Stimulated activated CD4-positive, alpha-beta T cell treated with anti-CD3 and anti-CD28 coated beads, TNF-alpha, amount 100 ng/mL, for 48 hours (primary cell): ENCODE data around the gene CRYL1.
"Not testable (repeated sequence)": the region's sequence is repeated elsewhere in the genome, so short reads cannot be mapped to it uniquely, and the experiment has no call there.

Experiments used
- DNase-seq, 3 donors: peaks; one replicate each; pipeline ENCODE4 v3.0.0-alpha.2; 2020; ENCODE audit warnings: low read depth in 3 of 3

Gene CRYL1

GRCh38 chr13:20456737-20457136 is 68.9 kb downstream of the CRYL1 start:
- no peak for DNase-seq

DNA sequence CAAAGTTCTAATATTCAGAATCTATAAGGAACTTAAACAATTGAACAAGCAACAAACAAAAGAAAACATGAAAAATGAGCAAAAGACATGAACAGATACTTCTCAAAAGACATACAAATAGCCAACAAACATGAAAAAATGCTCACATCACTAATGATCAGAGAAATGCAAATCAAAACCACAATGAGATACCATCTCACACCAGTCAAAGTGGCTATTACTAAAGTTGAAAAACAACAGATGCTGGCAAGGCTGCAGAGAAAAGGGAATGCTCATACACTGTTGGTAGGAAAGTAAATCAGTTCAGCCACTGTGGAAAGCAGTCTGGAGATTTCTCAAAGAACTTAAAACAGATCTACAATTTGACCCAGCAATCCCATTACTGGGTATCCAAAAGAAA is 74.3 kb downstream of the CRYL1 start:
- DNase-seq = no peak

- no peak for DNase-seq
Observed at GRCh38 chr13:20448470-20448869, 77.2 kb downstream of the CRYL1 start.

DNA sequence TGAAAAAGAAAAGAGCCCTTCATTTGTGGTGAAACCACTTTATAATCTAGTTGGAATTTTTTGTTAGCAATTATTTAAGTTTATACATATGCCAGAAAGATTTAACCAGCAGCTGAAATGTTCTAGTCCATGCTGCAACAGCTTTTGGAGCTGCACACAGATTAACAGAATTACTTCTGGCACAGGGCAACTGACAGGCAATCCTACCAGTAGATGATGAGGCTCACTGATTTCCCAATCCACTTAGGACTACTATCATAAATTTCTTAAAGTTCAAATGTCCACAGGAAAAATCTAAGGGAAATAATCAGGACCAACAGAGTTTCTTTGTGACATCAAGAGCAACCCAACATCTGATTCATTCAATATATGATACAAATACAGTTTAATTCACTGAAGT is 78.8 kb downstream of the CRYL1 start:
- DNase-seq = no peak

GRCh38 chr13:20446405-20446804 is 79.3 kb downstream of the CRYL1 start:
- DNase-seq = no peak

DNA sequence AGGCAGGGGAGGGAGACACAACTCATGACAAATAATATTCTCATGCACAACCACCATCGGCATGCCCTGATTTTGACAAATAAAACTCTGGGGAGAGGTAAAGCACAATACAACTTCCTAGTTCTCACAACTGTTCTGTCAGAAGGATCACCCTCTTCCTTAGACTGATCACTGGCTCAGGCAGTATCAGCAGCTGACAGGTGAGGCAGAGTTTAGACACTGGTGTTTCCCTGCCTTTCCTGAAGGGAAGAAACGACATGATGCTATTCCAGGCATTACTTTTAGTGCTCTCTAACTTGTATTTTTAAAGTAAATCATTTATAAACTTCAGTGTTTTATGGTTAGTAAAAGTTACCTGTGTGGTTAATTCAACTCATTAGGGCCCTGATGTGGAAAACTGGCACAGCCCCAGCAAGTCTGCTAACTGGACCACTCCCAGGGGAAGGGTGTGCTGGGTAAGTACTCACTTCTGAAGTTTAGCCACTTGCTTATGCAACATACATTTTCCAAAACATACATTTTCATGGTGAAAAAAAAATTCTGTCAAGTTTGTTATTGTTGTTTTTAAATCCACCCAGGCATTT is 82.8 kb downstream of the CRYL1 start:
- DNase-seq = no peak

DNA sequence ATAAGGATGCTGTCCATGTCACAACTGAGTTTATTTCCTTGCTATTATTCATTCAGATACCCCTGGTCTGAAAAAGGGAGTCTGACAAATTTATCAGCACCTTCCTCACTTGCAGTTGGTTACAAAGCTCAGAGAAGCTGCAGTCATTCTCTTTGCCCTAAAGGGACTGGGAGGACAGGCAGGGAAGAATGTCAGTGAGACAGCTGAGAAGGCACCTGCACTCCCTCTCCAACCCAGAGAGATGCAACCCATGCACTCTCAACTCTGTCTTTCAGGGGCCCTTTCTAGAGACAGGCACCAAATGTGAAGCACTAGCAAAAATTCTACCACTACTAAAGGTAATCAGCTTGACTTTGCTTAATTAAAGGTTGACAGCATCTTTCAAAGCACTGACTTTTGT is 83.3 kb downstream of the CRYL1 start:
- DNase-seq = no peak

GRCh38 chr13:20441879-20442278 is 83.8 kb downstream of the CRYL1 start:
- DNase-seq = no peak

DNA sequence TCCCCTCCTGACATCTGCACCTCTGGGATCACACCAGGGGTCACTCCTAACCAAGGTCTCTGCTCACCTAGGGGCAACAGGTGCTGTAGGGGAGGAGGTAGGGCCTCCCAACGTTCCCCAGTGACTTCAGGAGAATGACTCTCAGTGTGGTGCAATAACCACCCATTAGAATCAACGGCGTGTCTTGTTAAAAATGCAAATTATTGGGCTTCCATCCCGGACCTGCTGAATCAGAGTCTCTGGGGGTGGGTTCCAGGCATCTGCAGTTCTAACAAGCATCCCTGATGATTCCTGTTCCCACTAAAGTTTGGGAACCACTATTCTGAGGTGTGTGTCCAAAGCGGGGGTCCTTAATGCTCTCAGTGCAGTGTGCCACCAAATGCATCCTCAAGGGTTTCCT is 84.6 kb downstream of the CRYL1 start:
- no peak for DNase-seq

DNA sequence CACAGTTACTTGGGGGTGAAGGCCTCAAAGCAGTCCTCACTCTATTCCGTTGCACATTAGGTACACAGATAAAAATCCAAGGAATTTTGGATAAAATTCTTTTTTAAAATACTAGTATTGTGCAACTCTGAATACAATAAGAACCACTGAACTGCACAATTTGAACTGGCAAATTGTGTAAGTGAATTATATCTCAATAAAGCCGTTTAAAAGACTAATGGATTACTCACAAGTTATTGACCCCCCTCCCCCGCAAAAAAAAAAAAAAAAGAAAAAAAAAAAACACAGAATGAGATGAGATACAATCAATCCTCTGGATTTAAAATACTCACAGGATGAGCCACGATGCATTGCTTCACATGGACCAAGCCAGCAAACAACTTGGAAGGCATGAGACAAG is 86.4 kb downstream of the CRYL1 start:
- no peak for DNase-seq

- no peak for DNase-seq
Observed at GRCh38 chr13:20438801-20439200, 86.9 kb downstream of the CRYL1 start.

GRCh38 chr13:20436505-20436904 is 89.2 kb downstream of the CRYL1 start:
- no peak for DNase-seq

- DNase-seq = no peak
Observed at GRCh38 chr13:20435616-20436368, 89.9 kb downstream of the CRYL1 start.

DNA sequence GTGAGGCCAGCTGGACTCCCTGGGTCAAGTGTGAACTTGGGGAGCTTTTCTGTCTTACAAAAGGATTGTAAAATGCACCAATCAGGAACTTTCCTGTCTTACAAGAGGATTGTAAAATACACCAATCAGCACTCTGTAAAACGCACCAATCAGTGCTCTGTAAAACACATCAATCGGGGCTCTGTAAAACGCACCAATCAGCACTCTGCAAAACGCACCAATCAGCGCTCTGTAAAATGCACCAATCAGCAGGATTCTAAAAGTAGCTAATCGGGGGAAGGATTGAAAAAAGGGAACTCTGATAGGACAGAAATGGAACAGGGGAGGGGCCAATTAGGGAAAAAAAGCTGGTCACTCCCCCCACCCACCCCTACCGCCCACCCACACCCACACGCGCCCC is 91.4 kb downstream of the CRYL1 start:
- not testable (repeated sequence) for DNase-seq

DNA sequence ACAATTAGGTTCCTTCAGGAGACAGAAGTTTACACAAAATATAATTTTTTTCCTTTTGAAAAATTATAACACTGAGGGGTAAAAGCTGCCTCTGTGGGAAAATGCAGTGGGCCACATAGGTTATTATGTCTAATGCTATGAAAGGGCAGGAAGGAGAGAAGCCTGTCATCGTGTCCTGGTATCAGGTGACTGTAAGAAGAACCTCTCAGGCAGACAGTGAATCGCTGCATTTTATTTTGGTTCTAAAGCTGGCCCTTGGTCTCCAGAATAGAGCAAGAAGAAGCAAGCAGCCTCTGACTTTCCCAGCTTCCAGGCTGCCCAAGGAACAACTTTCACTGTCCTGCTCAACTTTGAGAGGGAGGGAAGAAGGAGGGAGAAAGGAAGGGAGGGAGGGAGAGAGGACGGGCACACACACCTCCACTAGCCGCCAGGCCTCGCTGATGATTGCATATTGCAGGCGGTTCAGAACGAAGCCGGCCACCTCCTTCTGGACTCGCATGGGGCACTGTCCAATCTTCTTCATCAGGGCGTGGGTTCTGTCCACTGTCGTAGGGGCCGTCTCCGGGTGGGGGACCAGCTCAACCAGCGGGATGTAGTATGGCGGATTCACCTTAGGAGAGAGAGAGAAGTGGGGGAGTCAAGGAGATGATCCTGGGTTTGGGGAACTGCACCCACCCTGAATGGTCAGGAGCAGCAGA is 93.8 kb downstream of the CRYL1 start:
- no peak for DNase-seq

GRCh38 chr13:20431080-20431479 is 94.6 kb downstream of the CRYL1 start:
- DNase-seq = no peak

DNA sequence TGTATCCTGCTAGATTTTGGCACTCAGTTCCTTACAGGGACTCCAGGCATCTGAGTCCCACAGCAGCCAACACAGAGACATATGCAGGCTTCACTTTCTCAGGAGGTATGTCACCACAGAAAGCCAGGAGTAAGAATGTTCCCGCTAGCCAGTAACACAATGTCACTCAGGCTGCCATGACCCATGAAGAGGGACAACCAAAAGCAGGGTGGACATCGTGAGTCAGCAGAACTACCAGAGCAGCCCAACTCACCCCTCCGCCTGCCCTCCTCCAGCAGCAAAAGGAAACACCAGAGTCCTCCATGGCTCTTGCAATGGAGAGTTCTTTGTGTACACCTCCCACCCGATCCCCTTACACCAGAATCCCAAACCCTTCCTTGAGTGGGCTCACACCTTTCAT is 95.4 kb downstream of the CRYL1 start:
- DNase-seq = no peak

DNA sequence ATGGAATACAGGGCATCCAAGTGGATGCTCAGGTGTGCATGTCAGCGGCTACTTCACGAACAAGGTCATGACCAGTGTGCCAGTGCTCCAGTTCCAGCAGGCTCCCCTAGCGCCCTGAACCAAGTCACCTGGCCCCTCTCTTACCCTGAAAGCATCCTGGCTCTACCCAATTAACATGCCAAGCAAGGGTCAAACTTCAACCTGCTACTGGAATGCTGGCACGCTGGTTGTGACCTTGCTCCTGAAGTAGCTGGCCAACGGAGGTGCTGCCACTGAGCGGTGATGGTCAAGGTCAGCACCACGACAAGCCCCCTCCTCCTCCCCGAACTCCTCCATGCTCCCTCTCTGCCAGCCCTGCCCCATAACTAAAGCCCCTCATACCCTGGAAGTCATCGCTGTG is 96.0 kb downstream of the CRYL1 start:
- no peak for DNase-seq

- DNase-seq = no peak
Observed at GRCh38 chr13:20428666-20429644, 96.7 kb downstream of the CRYL1 start.

DNA sequence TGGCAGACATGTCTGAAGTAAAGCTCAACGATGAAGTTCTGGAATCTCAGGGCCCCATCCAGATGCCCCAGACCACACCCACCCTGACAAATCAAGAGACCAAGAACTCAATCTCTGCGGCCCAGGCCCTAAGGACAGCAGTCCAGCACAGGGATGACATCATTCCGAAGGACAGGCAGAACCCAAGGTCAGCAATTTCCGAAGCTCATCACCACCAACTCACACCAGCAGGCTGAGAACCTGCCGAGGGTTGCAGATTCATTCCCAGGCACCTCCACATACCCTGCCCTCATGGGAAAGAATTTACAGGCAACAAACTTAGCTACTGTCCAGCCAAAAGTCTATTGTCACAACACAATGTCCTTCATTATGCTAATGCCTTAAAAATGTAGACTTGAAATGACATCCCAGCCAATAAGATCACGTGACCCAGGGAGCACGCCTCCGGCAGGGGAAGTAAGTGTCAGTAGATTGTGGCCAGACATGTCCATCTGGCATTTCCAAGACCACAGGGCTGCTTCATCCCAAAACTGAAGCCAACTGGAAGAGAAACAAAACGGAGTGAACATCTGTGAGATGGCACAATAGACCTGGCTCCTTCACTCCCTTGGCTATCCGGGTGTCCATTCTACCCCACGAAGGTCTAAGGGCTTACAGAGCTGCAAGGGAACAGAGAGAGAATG is 98.8 kb downstream of the CRYL1 start:
- DNase-seq = no peak

DNA sequence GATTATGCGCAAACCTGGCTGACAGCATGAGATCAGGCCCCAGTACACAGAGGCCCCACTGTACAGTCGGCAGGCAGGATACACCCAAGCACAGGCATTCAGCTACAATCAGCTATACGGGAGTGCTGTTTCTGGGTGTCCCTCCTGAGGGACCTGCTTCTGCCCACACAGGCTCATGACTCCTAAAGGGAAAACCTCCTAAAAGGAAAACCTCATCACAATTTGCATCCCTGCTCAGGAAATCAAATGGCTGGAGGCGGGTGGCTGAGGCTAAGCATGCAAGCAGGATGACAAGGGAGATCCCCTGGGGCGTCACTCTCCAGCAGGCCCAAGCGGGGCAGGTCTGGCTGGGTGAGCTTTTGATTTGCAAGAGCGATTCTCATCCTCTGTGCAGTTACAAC is 99.8 kb downstream of the CRYL1 start:
- no peak for DNase-seq
